ENCODE measurements around the gene SRPRA.
"Not testable (repeated sequence)": the region's sequence is repeated elsewhere in the genome, so short reads cannot be mapped to it uniquely, and the experiment has no call there.

SRPRA gene

GRCh38 chr11:126282736-126283591, 14.3 kb upstream of the SRPRA start, which contains the start of gene TIRAP:
TIRAP (plus strand) TSS chr11:126283093; CDS start chr11:126290895, 7,802 bp downstream.
- peak; percentile 63 for DNase-seq

- peak; percentile 36 for DNase-seq
Observed at GRCh38 chr11:126282361-126282735, 13.7 kb upstream of the SRPRA start.

DNA sequence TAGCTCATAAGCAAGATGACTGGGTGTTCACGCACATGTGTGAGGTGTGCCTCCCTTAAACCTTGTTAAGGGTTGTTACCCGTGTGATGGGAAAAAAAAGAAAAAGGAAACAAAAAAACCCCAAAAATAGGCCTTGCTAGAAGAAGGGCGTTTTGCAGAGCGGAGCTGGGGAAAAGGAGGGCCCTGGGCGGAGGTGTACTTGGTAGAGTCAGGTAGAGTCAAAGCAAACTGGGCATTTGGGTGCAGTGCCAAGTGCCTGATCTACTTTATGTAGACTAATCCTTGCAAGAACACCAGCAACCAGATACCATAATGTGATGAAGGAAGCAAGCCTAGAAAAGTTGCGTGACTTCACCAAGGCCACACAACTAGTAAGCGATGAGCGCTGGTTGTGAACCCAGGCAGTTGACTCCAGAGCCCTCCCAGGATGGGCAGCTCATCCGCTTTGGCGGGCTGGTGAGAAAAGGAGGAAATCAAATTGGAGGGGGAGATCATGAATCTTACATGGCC, 13.0 kb upstream of the SRPRA start:
- no peak for DNase-seq

DNA sequence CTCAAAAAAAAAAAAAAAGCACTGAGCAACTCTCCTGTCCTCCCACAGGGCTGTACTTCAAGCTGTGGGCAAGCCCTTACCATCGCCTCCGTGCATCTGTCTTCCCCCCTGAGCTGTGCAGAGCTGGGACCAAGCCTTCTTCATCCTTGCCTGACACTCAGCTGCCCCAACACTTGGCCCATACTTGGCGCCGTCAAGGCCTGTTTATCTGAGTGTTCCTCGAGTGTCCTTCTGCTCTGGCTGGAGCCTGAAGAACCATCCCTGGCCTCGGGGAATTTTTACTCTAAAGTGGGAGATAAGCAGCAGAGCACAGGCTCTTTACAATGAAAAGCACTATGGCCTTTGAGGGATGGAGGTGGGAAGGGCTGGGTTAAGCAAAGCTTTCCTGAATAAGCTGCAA, 12.6 kb upstream of the SRPRA start:
- no peak for DNase-seq

DNA sequence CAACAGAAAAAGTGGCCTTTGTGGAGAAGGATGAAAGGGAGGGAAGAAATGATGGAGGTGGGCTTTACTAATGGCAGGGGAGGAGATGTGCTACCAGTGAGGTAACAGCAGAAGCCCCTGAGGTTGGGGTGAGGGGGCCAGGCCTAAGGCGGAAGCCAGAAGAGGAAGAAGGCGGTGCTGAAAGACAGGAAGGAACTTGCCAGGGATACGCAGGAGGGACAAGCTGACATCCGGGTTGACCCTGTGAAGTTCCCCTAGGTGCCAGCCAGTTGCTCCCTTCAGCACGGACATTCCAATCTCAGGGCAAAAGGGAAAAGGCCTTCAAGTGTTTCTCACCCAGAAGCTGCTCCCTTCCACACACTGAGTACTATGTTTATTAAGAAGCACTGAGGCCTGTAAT, 11.9 kb upstream of the SRPRA start:
- DNase-seq: no peak

DNA sequence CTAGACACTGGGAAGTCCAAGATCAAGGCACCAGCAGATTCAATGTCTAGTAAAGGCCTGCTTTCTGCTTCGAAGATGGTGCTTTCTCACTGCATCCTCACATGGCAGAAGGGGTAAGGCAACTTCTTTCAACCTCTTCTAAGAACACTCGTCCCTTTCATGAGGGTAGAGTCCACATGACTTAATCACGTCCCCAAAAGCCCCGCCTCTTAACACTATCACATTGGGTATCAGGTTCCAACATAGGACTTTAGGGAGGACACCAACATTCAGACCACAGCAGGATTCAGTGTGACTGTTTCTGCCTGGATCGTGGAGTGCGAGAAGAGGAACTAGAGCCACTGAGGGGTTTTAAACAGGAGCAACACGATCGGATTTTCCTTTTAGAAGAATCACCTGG, 10.5 kb upstream of the SRPRA start:
- no peak for DNase-seq

- no peak for DNase-seq
Observed at GRCh38 chr11:126277780-126278179, 9.1 kb upstream of the SRPRA start.

DNA sequence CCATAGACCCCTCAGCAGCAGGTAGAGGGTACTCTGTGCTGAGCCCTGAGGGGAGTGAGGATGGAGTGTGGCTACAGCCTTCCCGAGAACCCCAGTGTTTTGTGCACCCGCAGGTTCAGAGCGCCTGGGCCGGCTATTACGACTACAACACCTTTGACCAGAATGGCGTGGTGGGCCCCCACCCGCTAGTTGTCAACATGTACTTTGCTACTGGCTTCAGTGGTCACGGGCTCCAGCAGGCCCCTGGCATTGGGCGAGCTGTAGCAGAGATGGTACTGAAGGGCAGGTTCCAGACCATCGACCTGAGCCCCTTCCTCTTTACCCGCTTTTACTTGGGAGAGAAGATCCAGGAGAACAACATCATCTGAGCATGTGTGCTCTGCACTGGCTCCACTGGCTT, 8.6 kb upstream of the SRPRA start:
- no peak for DNase-seq

GRCh38 chr11:126268361-126268707, 361 bp downstream of the SRPRA start:
- no peak for DNase-seq

- DNase-seq: no peak
Observed at GRCh38 chr11:126267650-126268049, 1.0 kb downstream of the SRPRA start.

DNA sequence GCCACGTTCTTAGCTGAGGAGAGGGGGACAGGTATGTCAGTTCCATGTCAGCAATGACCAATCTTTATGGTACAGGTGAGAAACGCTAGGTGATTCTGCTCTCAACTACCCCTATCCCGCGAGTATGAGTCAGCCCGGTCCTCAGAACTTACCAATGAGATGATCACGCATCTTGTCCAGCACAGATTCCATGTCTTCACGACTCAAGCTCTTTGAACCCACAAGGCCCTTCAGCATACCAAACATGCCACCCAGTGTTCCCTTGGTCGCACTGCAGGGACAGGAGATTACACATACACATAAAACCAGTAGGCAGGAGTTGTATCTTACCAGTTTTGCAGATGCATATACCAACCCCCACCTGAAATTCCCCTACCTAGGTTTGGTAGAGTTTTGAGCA, 2.9 kb downstream of the SRPRA start:
- DNase-seq: no peak

DNA sequence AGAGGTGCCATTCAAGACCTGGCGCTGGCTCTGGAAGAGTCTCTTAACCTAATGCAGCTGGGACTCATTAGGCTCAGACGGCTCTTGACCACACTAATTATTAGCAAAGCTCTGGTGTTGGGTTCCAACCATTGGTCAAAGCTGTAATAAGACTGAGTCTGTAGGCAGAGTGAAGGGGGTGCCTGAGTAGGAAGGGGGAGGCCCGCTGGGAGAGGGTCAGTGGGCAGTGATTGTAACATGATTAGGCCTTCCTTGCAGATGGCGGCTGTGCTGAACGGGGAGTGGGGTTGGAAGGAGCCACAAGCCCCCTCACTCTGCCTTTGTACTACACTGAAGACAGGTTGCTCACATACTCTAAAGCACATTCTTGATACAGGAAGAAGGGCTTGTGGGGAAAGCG, 5.2 kb downstream of the SRPRA start:
- DNase-seq: no peak

GRCh38 chr11:126262216-126262615, 6.5 kb downstream of the SRPRA start:
- no peak for DNase-seq

GRCh38 chr11:126257764-126258163, 10.9 kb downstream of the SRPRA start:
- no peak for DNase-seq

GRCh38 chr11:126257144-126257543, 11.6 kb downstream of the SRPRA start:
- no peak for DNase-seq

- no peak for DNase-seq
Observed at GRCh38 chr11:126256216-126256615, 12.5 kb downstream of the SRPRA start.

- not testable (repeated sequence) for DNase-seq
Observed at GRCh38 chr11:126255507-126255906, 13.2 kb downstream of the SRPRA start.

DNA sequence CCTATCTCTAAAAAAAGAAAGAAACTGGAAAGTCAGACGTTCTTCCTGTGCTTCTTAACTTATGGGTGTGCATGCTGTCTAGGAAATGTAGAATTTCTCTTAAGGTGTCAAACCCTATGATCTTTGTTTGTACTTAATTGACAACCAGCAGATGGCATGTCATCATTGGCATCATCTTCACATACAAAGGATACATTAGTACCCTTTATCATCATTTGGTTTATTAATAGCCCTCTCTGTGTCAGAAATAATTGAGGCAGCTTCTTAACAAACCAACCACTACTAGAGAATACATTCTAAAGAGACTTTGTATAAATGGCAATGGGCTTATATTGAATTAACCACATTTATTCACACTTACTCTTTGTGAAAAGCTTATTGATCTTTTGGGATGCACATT, 13.9 kb downstream of the SRPRA start:
- no peak for DNase-seq

GRCh38 chr11:126253265-126253664, 15.4 kb downstream of the SRPRA start:
- no peak for DNase-seq

GRCh38 chr11:126246636-126247035, 22.1 kb downstream of the SRPRA start:
- no peak for DNase-seq

GRCh38 chr11:126233391-126233790, 35.3 kb downstream of the SRPRA start:
- DNase-seq: no peak

- DNase-seq: no peak
Observed at GRCh38 chr11:126232683-126233082, 36.0 kb downstream of the SRPRA start.

- no peak for DNase-seq
Observed at GRCh38 chr11:126231725-126232459, 36.8 kb downstream of the SRPRA start.

- no peak for DNase-seq
Observed at GRCh38 chr11:126229858-126230540, 38.7 kb downstream of the SRPRA start.
